OCI-LY7 (cell line): ENCODE data around the gene MBTD1.

Experiments
- EZH2phosphoT487 ChIP-seq: fragments of 200-600 bp; sonication (generic); IDR thresholded peaks from 2 replicates; pipeline ENCODE4 v1.6.1; 2018; ENCODE audit warnings: low read depth, borderline replicate concordance, mild to moderate bottlenecking, mixed run types, antibody characterized with exemption, low read length, moderate library complexity, mixed read lengths
- TF ChIP-seq, protein P1 (sequence below): fragments of 200-600 bp; sonication (generic); conservative IDR thresholded peaks from 2 replicates; pipeline ENCODE4 v1.5.1; 2014; ENCODE audit warnings: mild to moderate bottlenecking, antibody characterized with exemption, low read length, moderate library complexity, mixed read lengths

DNA sequence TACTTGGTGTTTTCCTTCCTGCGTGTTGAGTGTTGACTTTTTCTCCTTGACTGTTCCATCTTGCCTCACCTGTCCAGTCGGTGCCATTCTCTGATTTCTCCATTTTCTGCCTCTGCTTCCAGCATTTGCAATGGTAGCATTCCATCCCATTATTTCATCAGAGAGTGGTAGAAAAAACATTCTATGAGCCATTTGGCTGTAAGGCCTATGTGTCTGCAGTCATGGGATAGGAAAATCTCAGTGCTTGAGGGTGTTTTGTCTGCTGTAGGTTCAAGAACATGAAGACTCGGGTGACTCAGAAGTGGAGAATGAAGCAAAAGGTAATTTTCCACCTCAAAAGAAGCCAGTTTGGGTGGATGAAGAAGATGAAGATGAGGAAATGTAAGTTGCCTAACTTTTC, 3.2 kb upstream of the MBTD1 start:
- TF ChIP-seq, protein P1, sequence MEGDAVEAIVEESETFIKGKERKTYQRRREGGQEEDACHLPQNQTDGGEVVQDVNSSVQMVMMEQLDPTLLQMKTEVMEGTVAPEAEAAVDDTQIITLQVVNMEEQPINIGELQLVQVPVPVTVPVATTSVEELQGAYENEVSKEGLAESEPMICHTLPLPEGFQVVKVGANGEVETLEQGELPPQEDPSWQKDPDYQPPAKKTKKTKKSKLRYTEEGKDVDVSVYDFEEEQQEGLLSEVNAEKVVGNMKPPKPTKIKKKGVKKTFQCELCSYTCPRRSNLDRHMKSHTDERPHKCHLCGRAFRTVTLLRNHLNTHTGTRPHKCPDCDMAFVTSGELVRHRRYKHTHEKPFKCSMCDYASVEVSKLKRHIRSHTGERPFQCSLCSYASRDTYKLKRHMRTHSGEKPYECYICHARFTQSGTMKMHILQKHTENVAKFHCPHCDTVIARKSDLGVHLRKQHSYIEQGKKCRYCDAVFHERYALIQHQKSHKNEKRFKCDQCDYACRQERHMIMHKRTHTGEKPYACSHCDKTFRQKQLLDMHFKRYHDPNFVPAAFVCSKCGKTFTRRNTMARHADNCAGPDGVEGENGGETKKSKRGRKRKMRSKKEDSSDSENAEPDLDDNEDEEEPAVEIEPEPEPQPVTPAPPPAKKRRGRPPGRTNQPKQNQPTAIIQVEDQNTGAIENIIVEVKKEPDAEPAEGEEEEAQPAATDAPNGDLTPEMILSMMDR = no peak
- TF ChIP-seq EZH2phosphoT487 = no peak
